ENCODE results near the gene SDK2.

SDK2 gene

GRCh38 chr17:73652886-73653480, 8.7 kb upstream of the SDK2 start:
- DNase-seq, result no peak

DNA sequence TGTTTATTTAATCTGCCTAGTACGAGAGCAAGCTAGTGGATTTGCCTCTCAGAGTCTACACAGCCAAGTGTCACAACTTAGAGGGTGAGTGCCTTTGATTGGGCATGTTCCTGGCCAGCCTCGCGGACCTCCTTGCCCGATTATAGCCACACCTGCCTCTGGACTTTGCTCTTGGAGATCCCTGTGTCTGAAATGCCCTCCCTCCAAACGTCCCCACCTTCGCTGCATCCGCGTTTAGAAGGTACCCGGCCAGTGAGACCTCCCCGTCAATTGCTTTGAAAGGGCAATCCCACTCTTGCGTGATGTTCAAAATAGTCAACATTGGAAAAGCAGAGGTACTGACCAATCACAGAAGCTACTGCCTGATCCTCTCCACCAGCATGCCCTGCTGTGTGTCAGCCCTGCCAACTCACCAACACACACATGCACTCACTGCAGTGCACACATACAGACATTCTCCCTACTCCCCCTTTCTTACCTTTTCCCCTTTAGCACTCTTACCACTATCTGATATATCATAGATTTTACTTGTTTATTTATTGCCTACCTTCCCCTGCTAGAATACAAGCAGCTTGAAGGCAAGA, 6.5 kb upstream of the SDK2 start:
- DNase-seq, result no peak

DNA sequence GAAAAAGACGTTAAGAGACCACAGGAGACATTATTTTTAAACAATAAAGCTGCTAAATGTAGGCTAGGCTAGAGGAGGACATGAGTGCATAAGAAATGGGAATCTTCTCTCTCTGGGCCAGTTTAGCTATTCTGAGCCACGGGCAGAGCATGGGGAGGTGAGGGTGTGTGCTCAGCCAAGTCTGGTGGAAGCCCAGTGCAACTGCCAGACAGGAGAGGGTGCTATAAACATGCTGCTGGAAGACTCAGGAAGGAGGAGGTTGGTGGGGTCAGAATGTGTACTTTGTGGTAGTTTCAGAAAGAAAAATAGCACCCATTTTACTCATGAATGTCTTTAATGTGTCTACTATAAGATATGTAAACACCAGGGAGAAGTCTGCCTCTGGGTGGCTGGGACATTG, 5.9 kb upstream of the SDK2 start:
- no peak for DNase-seq

DNA sequence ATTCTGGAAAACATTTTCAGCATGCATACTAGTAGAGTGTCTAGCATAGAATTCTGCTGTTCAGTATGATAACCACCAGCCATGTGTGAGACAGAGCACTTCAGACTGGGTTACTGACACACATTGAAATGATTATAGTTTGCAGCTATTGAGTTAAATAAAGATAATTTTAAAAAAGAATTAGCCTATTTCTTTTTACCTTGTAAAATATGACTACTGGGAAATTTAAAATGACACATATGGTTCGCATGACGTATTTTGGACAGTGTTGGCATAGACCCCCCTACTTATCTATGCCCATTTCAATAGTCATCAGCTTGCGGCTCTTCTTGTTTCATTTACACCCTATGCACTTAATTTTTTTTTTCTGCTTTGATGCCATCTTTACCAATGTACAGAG, 4.7 kb upstream of the SDK2 start:
- DNase-seq, result no peak

- DNase-seq, result no peak
Measured at GRCh38 chr17:73648543-73648820, 4.2 kb upstream of the SDK2 start.

GRCh38 chr17:73647772-73648542, 3.7 kb upstream of the SDK2 start:
- no peak for DNase-seq

DNA sequence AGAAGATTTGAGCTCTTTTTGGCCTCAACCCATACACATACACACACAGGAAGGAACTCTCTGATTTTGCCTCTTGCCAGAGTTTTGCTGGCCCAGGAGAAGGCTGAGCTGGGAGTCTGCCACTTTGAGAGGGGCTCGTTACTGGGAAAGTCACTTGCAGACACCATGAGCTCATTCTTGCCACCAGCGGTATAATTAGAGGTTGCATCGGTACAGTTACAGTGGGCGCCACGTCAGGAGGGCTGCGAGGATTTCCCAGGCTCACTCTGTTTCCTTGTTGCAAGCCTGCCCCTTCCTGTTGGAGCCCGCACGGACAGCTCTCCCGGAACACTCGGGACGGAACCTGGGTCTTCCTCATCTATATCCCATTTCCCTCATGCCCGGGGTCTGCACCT, 3.1 kb upstream of the SDK2 start:
- no peak for DNase-seq

- DNase-seq, result no peak
Measured at GRCh38 chr17:73646409-73647300, 2.4 kb upstream of the SDK2 start.

GRCh38 chr17:73645050-73645871, 1.0 kb upstream of the SDK2 start:
- no peak for DNase-seq

DNA sequence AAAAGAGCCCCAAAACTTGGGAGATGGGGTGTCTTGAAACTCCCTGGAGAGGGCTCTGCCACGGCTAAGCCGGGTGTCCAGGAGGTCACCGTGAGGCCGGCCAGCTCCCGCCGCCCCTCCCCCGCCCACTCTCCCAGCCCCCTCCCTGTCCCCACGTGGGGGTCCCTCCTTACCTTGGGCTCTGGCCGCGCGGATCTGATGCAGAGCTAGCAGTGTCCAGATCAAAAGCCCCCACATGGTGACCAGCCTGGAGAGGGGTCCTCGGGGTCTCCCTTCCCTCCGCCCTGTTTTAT, 447 bp downstream of the SDK2 start:
- no peak for DNase-seq

DNA sequence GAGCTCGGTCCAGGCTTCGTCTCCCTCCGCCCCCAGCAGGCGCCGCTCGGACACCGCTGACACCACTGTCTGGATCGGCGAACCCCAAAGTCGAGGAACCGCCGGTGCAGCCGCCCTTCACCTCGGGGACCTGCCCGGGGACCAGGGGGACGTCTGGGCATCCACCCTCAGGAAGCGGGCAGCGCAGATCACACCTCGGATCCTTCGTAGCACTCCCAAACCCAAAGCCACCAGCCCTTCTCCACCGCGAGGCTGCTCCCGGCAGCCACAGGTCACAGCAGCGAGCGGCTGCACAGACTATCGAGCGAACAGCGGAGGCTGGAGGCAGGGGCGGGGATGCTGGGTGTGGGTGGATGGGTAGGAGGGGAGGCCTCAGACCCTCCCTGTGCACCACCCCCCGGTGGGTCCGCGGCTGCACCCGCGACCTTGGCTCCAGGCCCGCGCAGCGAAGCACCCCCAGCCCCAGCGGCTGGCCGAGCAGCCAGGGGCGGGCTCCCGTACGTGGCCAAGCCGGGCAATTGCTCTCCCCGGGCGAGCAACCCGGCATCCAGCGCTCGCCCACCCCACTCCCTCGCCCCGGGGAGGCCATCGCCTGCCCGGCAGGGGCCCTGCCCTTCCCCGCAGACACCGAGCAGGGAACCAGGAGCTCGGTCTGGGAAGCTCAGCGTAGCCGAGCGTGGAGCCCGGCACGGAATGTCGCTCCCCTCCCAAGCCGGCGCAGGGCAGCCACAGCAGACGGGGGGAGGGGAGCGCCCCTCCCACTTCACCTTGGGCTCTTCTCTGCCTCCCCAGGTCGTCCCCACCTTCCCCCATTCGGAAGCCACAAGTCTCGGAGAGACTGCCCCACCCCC, 1.0 kb downstream of the SDK2 start:
- DNase-seq, result no peak

GRCh38 chr17:73642659-73643000, 1.6 kb downstream of the SDK2 start:
- DNase-seq, result no peak

DNA sequence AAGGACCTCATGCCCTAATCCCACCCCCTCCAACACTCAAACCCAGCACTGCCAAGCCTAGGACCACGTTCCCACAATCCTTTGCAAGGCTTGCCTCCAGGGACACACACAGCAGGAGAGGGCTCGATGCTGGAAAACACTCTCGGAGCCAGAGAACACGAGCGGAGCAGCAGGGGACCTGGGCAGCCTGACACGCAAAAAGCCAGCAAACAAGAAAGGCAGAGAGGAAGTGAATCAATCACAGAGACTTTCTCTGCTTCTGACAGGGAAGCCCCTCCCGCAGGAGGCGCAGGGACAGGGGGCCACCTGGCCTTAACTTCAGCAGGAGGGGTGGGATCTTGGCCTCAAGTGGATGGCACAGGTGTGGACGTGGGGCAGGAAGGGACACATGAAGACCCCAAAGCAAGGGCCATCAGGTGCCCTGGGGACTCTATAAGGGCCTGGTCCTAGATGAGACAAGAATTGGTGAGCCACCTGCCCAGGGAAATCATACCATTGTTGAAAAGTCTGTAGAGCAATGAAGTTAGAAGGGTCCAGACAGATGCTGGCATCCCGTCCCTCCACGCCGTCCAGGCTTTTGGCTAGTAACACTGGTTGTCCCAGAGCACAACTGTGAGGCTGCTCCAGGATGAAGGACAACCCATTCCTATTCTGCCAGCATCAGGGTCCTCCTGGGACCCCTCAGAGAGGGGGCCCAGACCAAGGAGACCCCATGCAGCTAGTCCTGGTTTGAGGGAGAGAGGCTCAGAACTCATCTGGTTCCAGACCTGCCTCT, 2.2 kb downstream of the SDK2 start:
- DNase-seq, result no peak

GRCh38 chr17:73640691-73641090, 3.6 kb downstream of the SDK2 start:
- DNase-seq, result no peak

DNA sequence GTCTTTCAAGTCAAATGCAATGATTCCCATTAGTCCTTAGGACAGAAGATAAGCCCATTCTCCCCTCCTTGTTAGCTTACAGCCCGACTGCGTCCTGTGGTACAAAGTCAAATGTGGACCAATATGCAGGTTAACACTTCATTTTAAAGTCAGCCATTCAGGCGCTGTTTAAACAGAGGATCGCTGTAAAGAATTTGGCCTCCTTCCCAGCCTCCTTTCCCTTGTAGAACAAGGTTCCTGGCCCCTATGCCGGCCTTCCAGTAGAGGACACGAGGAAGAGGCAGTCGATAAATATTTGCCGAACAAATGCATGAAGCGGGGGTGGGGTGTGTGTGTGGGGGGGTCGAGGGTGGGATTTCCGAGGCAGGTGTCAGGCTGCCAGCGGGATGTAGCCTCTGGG, 4.3 kb downstream of the SDK2 start:
- DNase-seq, result no peak

GRCh38 chr17:73639322-73639721, 4.9 kb downstream of the SDK2 start:
- DNase-seq, result no peak

DNA sequence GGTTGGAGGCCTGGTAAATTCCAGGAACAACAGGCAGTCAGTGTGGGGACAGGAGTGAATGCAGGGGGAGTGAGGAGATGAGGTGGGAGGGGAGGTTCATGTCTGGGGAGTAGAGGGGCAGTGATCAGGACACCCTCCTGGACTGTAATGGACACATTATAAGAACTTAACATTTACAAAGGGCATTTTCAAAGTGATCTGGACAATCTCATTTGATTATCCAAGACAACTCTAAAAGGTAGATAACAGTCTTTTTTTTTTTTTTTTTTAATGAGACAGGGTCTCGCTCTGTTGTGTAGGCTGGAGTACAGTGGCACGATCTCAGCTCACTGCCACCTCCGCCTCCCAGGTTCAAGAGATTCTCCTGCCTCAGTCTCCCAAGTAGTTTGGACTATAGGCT, 5.7 kb downstream of the SDK2 start:
- no peak for DNase-seq

GRCh38 chr17:73637866-73638265, 6.4 kb downstream of the SDK2 start:
- no peak for DNase-seq

DNA sequence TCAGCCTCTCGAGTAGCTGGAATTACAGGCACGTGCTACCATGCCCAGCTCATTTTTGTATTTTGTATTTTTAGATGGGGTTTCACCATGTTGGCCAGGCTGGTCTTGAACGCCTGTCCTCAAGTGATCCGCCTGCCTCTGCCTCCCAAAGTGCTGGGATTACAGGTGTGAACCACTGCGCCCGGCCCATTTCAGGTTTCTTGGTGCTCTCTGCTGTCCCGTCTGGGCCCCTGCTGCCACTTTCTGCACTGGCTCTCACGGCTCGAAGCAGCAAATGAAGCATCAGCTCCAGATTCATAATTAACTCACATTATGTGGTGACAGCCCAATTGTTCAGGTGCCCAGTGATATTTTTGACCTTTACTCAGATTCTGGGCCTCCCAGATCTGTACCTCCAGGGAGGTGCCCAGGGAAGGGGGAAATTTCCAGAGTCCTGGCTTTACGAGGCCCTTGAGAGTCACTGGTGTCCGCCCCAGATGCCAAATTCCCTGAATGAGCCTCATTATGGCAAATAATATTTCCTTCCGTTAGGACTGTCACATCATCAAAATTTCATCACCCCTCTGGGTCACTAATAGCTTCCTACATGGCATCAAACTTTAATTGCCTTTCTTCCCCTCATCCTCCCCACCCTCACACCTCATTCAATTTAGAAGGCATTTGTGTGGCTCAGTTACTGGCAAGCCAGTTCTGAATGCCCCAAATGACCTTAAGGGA, 9.0 kb downstream of the SDK2 start:
- DNase-seq, result no peak

GRCh38 chr17:73634629-73635028, 9.6 kb downstream of the SDK2 start:
- no peak for DNase-seq

GRCh38 chr17:73633736-73634135, 10.5 kb downstream of the SDK2 start:
- DNase-seq, result no peak
